GM12872 (cell line): Measurements from ENCODE around the gene MAP3K20.

Source experiments
- CTCF ChIP-seq: IDR thresholded peaks from 3 replicates; pipeline ENCODE4 v1.5.1; 2011; ENCODE audit warnings: low read depth, mild to moderate bottlenecking, low read length, moderate library complexity; ENCODE audit not compliant: insufficient read depth

MAP3K20 gene

GRCh38 chr2:173251225-173251624 is 175.6 kb downstream of the MAP3K20 start:
- no peak for TF ChIP-seq CTCF

- TF ChIP-seq CTCF: no peak
Measured at GRCh38 chr2:173252581-173252980, 176.9 kb downstream of the MAP3K20 start.

GRCh38 chr2:173254659-173255058 is 179.0 kb downstream of the MAP3K20 start:
- TF ChIP-seq CTCF: no peak

- no peak for TF ChIP-seq CTCF
Measured at GRCh38 chr2:173258701-173259100, 183.1 kb downstream of the MAP3K20 start.

- no peak for TF ChIP-seq CTCF
Measured at GRCh38 chr2:173264151-173264550, 188.5 kb downstream of the MAP3K20 start.

GRCh38 chr2:173264603-173265366 is 189.1 kb downstream of the MAP3K20 start:
- TF ChIP-seq CTCF: no peak

GRCh38 chr2:173271135-173271534 is 195.5 kb downstream of the MAP3K20 start:
- no peak for TF ChIP-seq CTCF
